ENCODE data around the gene ZFYVE27. TPM values are rescaled to one million over a fixed set of nuclear protein-coding genes. Genes with fewer than 3 reads are reported as not detected.

The ZFYVE27 gene
- total and polyA plus RNA-seq, 2 donors (not counting 3 experiments of a cell fraction or from before 2014, with no cell fraction given): 16.3 to 24.2 TPM

GRCh38 chr10:97779492-97779891, 42.6 kb downstream of the ZFYVE27 start:
- ChIA-PET CTCF (interaction anchor here (0.9 to 1.0 kb wide), 2 partner anchors 11 to 12 kb away, joined by 3 to 4 read pairs; no protein-coding TSS in a partner anchor), POLR2A (no interaction called here)
- H3K27me3 ChIP-seq (ENCODE audit: control insufficient read depth in 2 of 2, insufficient read depth in 2 of 2, low read length in 2 of 2): peaks cover 2 to 5% of the 10 kb centered on the region in 2 experiments
- H2AFZ ChIP-seq (ENCODE audit: low read depth, low read length): no peak overlapping the region
- no peak overlapping the region for H3K4me2 ChIP-seq (ENCODE audit: insufficient read depth, low read length)
- dilution Hi-C loops (cut with MboI; ENCODE audit: extremely low pct_ligation_motif_present, low sequenced_read_pairs): no loop called here
- BruUV-seq (replicated peaks): no TSS peak
- H3K4me3 ChIP-seq (replicated peaks in 1 of 3; ENCODE audit: insufficient read depth in 1 of 3, low read depth in 1 of 3, low read length in 3 of 3): no peak overlapping the region
- H3K79me2 ChIP-seq (ENCODE audit: control insufficient read depth, insufficient read depth, low read length): no peaks in the 10 kb centered on the region
- no peaks in the 10 kb centered on the region for H3K36me3 ChIP-seq (ENCODE audit: control insufficient read depth in 2 of 2, extremely low read depth in 1 of 2, insufficient read depth in 2 of 2, low read length in 2 of 2)
- H3K4me1 ChIP-seq (ENCODE audit: control insufficient read depth, extremely low read depth, insufficient read depth, low read length): peaks cover 4% of the 10 kb centered on the region
- DNase-seq (ENCODE audit: low read depth, low spot score) (no peak), FAIRE-seq (no peak)
- H4K20me1 ChIP-seq (replicated peaks; ENCODE audit: control insufficient read depth, extremely low read depth, insufficient read depth, low read length): no peaks in the 10 kb centered on the region
- TF ChIP-seq MYC (IDR thresholded peaks at IDR 0.05; ENCODE audit: low read depth, low read length): no peak
- no peak for TF ChIP-seq JUN (IDR thresholded peaks at IDR 0.05; ENCODE audit: borderline replicate concordance, insufficient read depth, insufficient read length, low read depth)
- TF ChIP-seq EZH2 (IDR thresholded peaks at IDR 0.05; ENCODE audit: borderline replicate concordance, low read depth, low read length, severe bottlenecking): no peak
- no peak for TF ChIP-seq POLR2A (IDR thresholded peaks at IDR 0.05; ENCODE audit: low read depth, low read length)
- no peak for TF ChIP-seq GATA2 (IDR thresholded peaks at IDR 0.05; ENCODE audit: insufficient read depth, insufficient read length, low read depth, low read length)
- no peak for TF ChIP-seq CTCF (IDR thresholded peaks at IDR 0.05; ENCODE audit: extremely low read depth in 1 of 2, insufficient read depth in 1 of 2, low read depth in 1 of 2, low read length in 2 of 2)
- TF ChIP-seq POLR2AphosphoS5 (IDR thresholded peaks at IDR 0.05; ENCODE audit: insufficient read depth, low read depth, low read length): no peak
- TF ChIP-seq FOS (IDR thresholded peaks at IDR 0.05; ENCODE audit: borderline replicate concordance, insufficient read depth, low read length): no peak
- no peak for TF ChIP-seq MAX (IDR thresholded peaks at IDR 0.05; ENCODE audit: insufficient read depth, insufficient read length)
- no peaks in the 10 kb centered on the region for H3K9me3 ChIP-seq (replicated peaks; ENCODE audit: control insufficient read depth, insufficient read depth, low read length)
- no peak overlapping the region for H3K27ac ChIP-seq (ENCODE audit: insufficient read depth, low read depth, low read length)
- no peak overlapping the region for H3K9ac ChIP-seq (replicated peaks; ENCODE audit: extremely low read depth, insufficient read depth, low read length)
- intact Hi-C loops (cut with micrococcal nuclease): no loop called here
- no peaks in the 10 kb centered on the region for H3K9me1 ChIP-seq (replicated peaks; ENCODE audit: control insufficient read depth, extremely low read depth, insufficient read depth, low read length)
